ENCODE results near the gene CLRN2.

- TF ChIP-seq POLR2A (IDR thresholded peaks at IDR 0.05) (no peak), CTCF (IDR thresholded peaks at IDR 0.05) (no peak)
Observed at GRCh38 chr4:17477774-17478472, 37.0 kb upstream of the CLRN2 start.
